ENCODE results near the gene ASAP3.

The ASAP3 gene

GRCh38 chr1:23483321-23484252 is at the start of gene ASAP3:
ASAP3 (minus strand) TSS chr1:23484179; CDS start chr1:23484133, 46 bp downstream.
- DNase-seq = no peak

- no peak for DNase-seq
Measured at GRCh38 chr1:23533246-23534023, 49.5 kb upstream of the ASAP3 start.

- DNase-seq = no peak
Measured at GRCh38 chr1:23531562-23532094, 47.6 kb upstream of the ASAP3 start.

- DNase-seq = peak; percentile 38
Measured at GRCh38 chr1:23530747-23531561, 47.0 kb upstream of the ASAP3 start, which contains the start of gene E2F2. E2F2 (minus strand) TSS chr1:23531233; CDS start chr1:23530793, 440 bp downstream.

- DNase-seq = no peak
Measured at GRCh38 chr1:23530087-23530746, 46.2 kb upstream of the ASAP3 start.

- no peak for DNase-seq
Measured at GRCh38 chr1:23529146-23530086, 45.4 kb upstream of the ASAP3 start.

GRCh38 chr1:23528250-23528978 is 44.4 kb upstream of the ASAP3 start:
- peak; percentile 72 for DNase-seq

GRCh38 chr1:23527900-23528249 is 43.9 kb upstream of the ASAP3 start:
- no peak for DNase-seq

- DNase-seq = no peak
Measured at GRCh38 chr1:23527366-23527765, 43.4 kb upstream of the ASAP3 start.

- no peak for DNase-seq
Measured at GRCh38 chr1:23526329-23527041, 42.5 kb upstream of the ASAP3 start.

- no peak for DNase-seq
Measured at GRCh38 chr1:23525558-23526250, 41.7 kb upstream of the ASAP3 start.

- DNase-seq = no peak
Measured at GRCh38 chr1:23524716-23525401, 40.9 kb upstream of the ASAP3 start.

- no peak for DNase-seq
Measured at GRCh38 chr1:23524163-23524562, 40.2 kb upstream of the ASAP3 start.

- no peak for DNase-seq
Measured at GRCh38 chr1:23522244-23522982, 38.4 kb upstream of the ASAP3 start.

GRCh38 chr1:23521588-23521987 is 37.6 kb upstream of the ASAP3 start:
- no peak for DNase-seq

GRCh38 chr1:23517581-23517980 is 33.6 kb upstream of the ASAP3 start:
- DNase-seq = no peak

- no peak for DNase-seq
Measured at GRCh38 chr1:23515905-23516304, 31.9 kb upstream of the ASAP3 start.

Measured in GOT3 (cell line).